NOMO-1 treated with DMSO at 0.1 percent for 48 hours (cell line): Measurements from ENCODE around the gene PLEKHB1.

Source experiments
- DNase-seq: peaks from one replicate; lab custom pipeline; 2025; ENCODE audit not compliant: unreplicated experiment; lab: John Stamatoyannopoulos, UW

PLEKHB1 gene

DNA sequence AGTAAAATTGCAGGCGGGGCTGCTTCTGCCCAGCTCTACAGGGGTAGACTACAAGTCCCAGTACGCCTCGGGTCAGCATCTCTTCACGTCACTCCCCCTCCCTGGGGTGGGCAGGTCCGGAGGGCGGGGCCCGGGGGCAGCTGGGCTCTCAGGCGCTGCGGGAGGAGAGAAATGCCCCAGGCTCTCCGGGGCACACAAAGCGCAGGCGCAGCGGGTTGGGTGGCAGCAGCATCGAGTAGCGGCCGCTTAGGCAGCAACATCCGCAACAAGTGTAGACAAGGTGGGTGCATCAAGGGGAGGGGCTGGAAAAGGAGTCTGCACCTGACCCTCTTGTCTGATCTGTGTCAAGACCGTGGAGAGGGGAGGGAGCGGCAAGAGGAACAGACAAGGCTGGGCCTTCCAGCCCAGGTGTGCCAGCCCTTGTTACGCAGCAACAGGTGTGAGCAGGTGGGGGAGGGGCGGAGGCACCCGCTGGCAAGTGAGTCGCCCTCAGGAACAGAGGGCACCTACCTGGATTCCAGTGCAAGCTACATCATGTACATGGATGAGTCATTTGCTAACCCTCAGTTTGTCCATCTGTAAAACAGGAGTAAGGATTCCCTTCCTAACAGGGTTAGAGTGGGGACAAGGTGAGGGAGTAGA, 1.2 kb downstream of the PLEKHB1 start:
- DNase-seq, result peak; percentile 76

DNA sequence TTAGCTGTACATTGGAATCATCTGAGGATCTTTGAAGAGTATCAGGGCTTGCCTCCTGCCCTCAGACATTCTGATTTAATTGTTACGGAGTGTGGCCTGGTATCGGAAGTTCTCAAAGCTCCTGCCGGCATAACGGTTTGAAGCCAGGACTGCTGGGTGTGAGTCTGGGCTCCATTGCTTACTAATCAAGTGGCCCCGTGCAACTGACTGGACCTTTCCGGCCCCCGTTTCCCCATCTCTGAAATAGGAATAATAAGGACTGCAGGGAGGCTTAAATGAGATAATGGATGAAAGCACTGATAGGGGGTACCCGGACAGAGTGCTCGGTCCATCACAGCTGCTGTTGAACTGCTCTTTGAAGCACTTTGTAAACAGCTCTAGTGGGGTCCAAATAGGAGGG, 1.7 kb downstream of the PLEKHB1 start:
- DNase-seq, result no peak

DNA sequence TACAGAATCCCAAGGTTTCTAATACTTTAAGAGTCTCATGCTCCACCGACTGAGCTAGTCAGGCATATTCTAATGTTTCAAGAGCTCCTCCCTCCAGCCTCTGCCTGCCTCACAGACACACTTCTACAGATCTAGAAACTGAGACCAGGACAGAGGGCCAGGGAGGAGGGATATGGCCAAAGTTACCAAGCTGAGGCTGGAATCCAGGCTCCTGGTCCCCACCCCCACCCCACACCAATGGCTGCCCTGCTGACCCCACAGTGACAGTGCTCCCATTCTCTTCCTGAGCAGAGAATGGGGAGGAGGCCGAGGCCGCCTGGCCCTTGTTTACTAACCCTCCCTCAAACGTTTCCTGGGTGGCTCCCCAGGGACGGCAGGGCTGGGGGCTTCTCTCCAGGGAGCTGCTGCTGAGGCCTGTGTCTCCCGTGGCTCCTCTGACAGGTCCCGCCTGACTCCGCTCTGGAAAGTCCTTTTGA, 2.2 kb downstream of the PLEKHB1 start:
- DNase-seq, result no peak

DNA sequence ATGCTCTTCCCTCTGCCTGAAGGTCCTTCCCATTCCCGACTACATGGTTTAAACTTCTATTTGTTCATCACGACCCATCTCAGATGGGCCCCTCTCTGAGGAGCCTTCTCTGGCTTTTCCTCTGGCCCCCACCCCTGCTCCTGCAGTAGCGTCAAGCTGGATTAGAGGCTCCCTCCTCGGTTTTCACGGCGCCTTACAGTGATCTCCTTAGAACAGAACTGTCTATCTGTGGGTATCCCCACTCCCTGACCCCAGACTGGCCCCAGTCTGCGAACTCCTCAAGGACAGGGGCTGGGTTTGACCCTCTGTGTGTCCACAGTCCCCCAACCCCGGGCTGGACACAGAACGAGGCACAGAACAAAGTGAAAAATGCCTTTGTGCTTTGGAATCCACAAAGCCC, 2.8 kb downstream of the PLEKHB1 start:
- no peak for DNase-seq

DNA sequence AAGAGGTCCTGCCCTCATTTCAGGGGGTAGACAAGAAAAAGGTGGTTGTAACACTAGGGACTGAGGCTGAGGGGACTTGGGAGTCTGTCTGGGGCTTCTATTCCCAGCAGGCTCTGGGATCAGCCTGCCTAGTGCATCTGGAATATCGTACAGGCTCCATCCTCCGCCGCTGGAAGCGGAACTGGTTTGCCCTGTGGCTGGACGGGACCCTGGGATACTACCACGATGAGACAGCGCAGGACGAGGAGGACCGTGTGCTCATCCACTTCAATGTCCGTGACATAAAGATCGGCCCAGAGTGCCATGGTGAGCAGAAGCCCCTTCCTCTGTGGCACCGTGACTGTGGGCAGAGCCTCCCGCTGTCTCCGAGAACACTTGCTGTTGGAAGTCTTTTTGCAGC, 4.0 kb downstream of the PLEKHB1 start:
- DNase-seq, result no peak

DNA sequence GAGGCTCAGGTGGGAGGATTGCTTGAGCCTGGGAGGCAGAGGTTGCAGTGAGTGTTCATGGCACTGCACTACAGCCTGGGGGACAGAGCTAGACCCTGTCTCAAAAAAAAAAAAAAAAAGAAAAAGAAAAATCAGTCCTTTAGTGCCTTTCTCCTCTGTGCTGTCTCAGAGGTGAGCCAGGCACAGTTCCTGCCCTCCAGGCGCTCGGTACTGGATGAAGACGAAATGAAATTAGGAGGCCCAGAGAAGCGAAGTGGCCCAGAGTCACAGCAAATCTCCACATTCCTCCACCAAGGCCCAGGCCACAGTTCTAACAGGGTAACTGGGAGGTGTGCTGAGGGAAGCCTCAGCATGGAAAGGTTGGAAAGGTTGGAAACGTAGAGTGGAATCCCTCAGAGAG, 4.9 kb downstream of the PLEKHB1 start:
- no peak for DNase-seq

DNA sequence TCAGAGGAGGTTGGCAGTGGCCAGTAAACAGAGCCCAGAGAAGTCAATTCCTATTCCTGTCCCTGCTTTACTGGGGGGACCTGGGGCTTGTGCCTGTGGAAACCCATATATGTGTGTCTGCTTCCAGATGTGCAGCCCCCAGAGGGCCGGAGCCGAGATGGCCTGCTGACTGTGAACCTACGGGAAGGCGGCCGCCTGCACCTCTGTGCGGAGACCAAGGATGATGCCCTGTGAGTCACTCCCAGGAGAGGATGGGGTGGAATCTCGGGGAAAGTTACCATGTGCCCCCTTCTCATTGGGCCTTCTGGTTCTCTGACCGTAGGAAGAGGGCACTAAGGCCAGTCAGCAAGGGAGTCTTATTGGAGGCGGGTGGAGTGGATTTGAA, 5.3 kb downstream of the PLEKHB1 start:
- no peak for DNase-seq

DNA sequence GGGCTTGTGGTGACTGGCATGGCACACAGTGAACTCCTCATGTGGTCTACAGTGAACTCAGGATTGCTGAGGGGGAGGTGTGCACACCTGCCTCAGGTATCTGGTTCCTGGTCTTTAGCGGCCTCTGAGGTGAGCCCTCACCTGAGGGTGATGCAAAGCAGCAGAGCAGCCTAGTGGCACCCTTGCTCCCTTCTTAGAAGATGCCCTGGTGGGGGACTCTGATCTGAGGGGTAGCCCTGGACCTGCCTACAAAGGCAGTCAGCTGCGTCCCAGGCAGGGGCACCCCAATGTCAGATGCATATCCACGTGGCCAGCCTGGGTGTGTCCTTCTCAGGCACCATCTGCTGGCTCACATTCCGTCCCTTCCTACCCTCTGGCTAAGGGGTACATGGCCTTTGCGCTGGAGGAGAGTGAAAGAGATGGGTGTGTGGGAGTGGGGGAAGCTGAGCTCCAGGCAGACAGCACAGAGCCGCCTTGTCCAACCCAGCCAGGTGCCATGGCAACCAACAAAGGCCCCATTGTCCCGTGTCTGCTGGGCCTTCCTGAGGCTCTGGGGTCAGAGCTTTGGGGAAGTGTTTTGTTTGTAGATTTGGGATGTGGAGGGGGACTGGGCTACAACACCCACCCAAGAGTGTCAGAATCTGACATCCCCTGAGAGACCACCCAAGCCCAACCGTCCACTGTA, 5.8 kb downstream of the PLEKHB1 start:
- DNase-seq, result no peak

DNA sequence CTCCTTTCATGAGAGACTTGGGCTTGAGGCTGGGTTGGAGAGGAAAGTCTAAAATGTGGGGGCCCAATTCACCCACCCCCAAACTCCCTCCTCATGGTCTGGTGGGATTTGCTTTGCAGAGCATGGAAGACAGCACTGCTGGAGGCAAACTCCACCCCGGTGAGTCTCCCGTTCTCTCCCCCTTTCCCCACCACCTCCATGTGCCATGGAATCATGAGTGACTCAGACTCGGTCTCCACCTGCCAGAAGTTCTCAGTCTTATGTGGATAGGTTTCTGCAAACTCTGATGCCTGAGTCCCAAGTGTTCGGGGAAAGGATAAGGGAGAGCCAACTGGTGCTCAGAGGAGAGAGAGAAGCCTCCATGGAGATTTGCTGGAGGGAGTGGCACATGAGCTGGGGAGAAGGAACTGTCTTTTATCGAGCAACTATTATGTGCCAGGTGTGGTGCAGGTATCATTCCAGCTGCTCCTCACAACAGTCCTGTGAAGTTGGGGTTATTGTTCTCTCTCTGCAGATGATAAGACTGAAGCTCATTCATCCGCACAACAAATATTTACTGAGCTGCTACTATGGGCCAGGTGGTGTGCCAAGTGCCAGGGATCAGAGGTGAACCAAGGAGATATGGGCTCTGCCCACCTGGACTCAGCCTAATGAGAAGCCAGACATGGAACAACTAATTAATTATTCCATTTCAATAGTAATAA, 6.6 kb downstream of the PLEKHB1 start:
- no peak for DNase-seq

DNA sequence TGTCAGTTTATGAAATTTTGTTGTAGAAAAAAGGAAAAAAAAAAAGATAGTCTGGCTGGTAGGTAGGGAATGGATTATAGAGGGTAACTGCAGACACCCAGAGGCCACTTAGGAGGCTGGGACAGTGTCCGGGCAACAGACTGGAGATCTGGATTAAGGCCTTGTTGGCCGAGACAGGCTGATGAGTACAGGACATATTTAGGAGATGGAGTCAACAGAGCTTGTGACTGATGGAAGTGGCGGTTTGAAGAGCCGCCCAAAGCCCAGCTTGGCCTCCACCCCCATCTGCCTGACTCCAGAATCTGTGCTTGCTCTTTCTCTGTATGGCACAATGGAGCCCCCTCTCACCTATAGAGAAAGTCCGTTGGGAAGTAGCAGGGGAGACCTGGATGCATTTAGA, 7.6 kb downstream of the PLEKHB1 start:
- DNase-seq, result no peak

DNA sequence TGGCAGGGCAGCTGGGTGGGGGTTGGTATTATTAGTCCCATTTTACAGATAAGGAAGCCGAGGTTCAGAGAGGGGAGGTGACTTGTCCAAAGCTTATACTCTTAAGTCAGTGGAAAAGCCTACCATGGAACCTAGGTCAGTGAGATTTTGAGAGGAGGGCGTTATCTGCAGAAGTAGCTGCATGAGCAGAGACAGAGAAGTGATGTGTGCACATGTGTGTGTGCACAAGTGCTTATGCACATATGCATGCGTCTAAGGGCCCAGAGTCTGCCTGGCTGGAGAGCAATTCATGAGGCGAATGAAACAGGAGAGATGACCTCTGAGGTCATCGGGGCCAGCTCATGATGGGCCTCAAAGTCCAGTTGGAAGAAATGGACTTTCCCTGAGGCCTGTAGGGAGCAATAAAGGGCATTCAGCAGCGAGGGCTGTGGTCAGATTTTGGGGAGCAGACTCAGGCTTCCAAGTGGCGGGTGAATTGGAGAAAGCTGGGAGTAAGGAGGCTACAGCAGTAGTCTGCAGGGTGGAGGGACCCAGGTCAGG, 8.2 kb downstream of the PLEKHB1 start:
- DNase-seq, result no peak

DNA sequence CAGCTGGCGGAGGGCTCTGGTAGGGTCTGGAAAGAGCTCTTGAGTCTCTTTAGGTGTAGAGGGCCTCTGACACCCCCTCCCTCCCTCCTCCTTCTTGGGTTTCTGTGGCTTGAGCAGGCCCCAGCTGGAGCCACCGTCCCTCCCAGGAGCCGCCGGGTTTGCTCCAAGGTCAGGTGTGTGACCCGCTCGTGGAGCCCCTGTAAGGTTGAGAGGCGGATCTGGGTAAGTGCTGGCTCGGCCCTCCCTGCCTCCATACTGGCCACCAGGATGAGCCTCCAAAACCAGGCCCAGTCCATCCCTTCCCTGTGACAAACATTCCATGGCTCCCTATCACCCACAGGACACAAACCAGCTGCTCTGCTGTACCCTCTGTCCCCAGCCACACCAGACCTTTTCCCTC, 9.3 kb downstream of the PLEKHB1 start:
- DNase-seq, result no peak

DNA sequence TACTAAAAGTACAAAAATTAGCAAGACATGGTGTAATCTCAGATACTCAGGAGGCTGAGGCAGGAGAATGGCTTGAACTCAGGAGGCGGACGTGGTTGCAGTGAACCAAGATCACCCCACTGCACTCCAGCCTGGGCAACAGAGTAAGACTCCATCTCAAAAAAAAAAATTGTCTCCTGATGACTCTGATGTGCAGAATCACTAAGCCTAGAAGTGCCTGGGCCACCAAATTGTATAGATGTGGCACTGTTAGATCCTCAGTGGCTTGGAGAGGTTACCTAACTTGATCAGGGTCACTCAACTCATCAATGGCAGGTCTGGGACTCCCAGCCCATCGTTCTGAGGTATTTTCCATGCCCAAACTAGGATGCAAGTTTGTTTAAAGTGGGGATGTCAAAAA, 10.6 kb downstream of the PLEKHB1 start:
- no peak for DNase-seq

DNA sequence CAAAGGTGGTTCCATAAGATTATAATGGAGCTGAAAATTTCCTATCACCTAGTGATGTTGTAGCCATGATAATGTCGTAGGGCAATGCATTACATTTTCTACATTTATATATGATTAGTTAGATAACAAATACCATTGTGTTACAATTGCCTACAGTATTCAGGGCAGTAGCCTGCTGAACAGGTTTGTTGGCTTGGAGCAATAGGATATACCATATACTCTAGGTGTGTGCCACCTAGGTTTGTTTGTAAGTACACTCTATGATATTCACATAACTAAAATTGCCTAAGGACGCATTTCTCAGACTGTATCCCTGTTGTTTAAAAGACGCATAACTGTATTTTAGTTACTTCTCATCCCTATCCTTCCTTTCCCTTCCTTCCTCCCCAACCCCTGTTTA, 13.6 kb downstream of the PLEKHB1 start:
- DNase-seq, result no peak

DNA sequence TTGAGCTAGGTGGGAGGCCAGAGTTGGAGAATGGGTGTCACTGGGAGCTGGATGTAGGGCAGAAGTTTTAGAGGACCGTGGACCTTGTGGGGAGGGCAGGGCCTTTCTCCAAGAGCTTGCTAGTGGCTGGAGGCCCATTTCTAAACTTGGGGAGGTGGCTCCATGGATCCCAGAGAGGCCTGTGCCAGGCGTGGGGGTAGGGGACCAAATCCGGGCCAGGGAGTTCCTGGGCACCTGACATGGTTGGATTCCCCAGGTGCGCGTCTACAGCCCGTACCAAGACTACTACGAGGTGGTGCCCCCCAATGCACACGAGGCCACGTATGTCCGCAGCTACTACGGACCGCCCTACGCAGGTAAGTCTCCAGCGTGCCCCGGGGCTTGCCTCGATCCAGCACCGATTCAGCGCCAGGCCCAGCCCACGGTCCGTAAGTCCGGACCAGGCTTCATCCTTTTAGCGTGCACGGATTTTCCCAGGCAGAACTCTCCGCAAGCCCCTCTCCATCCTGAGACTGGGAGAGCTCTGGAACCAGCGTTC, 14.2 kb downstream of the PLEKHB1 start:
- DNase-seq, result no peak

DNA sequence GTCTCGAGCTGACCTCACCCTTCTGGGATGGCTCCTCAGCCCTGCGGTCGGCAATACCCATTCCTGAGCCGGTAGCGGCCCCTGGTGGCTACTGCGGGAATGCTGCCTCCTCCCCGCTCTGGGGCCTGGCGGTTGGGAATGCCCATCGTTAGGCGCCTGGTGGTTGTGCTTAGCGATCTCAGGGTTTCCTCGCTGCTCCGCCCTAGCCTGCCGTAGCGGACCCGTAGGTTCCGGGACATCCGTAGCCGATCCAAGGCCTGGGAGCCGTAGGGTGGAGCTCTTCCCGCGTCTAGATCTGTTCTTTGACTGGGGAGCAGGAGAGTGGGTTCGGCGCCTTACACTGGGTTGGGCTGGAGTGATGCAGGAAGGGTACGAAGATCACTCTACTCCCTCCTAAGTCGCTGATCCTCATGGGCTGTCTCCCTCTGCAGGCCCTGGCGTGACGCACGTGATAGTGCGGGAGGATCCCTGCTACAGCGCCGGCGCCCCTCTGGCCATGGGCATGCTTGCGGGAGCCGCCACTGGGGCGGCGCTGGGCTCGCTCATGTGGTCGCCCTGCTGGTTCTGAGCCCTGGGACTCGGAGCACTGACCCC, 14.8 kb downstream of the PLEKHB1 start:
- peak; percentile 57 for DNase-seq

DNA sequence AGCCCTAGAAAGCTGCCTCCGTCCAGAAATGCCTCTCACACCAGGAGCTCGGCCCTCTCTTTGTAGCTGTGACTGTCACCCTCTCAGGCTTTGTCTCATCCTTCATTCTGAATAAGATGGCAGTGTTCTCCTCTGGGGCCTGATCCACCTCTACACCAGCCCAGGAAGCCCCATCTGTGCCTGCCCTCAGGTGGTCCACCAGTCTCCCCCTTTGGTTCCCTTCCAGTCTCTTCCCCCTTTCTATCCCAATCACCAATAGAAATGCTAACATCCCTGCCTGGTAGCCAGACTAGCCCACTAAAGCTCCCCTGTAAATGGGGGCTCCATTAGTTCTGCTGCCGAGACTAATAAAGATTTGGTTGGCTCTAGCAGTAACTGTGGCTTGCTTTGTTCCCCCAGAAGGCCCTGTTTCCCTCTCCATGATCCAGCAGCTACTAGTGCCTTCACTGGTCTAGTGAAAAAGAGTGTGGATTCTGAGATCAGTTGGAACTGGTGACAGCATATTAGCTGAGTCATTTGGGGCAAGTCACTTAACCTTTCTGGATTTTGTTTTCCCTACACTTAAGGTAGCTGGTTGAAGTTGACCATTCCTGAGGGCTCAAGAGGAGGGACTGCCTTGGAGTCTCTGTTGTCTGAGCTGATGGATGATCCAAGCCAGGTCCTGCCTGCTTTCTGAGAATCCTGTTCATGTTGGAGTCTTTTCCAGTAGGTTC, 16.2 kb downstream of the PLEKHB1 start:
- no peak for DNase-seq

DNA sequence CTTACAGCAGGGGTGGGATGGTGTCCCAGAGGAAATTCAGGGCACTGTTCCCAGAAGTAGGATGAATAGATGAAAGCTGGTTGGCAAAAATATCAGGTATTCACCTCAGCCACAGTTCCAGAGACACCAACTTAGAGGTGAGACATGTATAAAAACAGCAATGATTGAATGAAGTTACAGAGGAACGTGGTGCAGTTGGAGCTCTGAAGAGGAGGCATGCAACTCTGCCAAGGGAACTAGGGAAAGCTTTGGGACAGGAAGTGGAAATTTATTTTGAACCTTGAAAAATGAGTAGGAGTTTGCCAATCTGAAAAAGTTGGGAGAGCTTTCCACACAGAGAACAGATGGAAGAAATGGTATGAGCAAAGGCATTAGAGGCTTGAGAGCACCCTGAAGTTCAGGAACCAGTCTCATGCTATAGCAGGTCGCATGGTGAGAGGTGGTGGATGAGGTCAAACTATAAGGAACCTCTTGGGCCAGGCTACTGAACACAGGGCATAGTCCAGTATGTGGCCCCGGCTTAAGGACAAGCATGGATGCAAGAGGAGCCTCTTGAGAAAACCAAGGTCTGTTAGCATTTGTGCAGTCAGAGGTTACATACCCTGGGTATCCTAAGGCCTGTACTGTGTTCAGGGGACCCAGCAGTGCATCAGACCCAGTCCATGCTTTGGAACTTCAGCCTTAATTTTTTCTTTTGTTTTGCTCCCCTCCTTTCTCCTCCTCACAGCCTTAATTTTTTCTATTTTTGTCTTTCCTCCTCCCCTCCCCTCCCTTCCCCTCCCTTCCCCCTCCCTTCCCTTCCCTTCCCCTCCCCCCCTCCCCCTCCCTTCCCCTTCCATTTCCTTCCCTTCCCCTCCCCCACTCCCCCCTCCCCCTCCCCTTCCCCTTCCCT, 17.5 kb downstream of the PLEKHB1 start:
- no peak for DNase-seq

DNA sequence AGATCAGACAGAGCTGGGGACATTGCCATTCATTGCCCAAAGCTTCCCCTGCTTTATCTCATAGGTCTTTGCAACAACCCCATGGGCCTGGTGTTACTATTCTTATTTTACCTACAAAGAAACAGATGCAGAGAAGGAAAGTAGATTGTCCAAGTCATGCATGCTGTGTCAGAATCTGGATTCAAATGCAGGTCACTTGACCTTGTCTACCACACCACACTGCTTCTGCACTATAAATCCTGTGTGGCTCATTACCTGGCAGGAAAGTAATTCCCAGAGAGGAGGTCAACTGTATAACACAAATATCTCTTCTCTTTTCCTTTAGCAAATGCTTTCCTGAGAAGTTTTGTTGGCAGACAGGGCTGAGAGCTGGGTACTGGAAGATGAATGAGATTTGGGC, 18.5 kb downstream of the PLEKHB1 start:
- no peak for DNase-seq

DNA sequence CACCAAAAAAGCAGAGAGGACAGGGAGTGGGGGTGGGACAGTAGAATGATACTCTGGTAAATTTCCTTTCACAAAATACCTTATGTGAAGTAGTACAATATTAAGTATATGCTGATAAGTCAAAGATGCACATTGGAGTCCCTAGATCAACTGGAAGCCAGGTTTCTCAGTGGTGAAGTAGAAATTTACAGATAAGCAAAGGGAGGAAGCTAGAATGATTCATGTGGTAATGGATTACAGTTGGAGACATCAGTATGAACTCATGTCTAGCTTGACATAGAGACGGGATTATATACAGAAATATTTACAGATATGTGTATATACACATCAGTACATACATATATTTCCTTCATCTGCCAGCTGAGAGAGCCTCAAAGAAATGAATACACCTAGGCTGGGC, 21.5 kb downstream of the PLEKHB1 start:
- no peak for DNase-seq
